HG02798 (cell line): Measurements from ENCODE around the gene PPP1R18.
"Not testable (repeated sequence)": the region's sequence is repeated elsewhere in the genome, so short reads cannot be mapped to it uniquely, and the experiment has no call there.

Source experiments
- ATAC-seq: cut with Tn5 transposase; IDR thresholded peaks from one replicate; pipeline ENCODE4 v1.9.1; 2021; ENCODE audit warnings: mild to moderate bottlenecking; ENCODE audit not compliant: unreplicated experiment, poor library complexity

PPP1R18 gene

DNA sequence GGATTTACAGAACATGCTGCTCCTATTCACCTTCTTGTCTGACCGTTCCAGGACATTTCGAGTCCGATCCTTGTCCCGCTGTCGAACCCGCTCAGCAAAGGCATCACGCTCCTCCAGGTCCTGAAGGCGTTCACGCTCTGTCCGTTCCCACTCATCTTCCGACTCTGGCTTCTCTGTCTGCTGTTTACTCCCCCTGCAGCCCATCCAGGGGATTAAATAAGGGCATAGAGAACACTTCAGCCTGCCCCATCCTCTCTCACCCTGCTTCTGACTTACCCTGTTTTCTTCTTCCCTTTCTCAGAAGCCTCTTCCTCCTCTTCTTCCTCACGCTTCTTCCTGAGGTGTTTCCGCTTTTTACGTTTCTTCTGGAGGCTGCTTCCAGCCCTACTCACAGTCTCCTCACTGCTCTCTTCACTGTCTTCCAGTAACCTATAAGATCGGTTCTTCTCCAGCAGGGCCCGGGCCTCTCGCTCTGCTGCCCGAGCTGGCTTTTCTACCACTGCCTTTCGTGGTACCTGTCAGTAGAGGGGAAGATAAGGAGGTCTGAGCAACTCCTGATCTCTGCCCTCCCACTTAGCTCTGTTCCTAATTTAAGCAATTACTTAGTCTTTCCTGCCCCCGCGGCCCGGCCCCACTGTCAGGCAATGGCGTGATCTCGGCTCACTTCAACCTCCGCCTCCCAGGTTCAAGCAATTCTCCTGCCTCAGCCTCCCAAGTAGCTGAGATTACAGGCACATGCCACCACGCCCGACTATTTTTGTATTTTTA, 15.5 kb downstream of the PPP1R18 start:
- no peak for ATAC-seq

DNA sequence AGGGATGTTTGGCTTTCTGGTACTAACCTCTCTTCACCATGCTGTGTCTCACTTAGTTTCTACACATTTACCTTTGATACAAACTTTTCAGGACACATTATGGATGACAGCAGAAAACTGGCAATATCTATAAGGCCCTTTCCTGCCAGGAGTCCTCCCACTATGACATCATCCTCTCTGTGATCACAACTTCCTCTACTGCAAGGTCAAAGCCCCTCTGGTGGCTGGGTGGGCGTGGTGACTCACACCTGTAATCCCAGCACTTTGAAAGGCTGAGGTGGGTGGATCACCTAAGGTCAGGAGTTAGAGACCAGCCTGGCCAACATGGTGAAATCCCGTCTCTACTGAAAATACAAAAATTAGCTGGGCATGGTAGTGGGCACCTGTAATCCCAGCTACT, 20.1 kb downstream of the PPP1R18 start:
- not testable (repeated sequence) for ATAC-seq

- ATAC-seq: no peak
Observed at GRCh38 chr6:30664994-30665767, 21.3 kb downstream of the PPP1R18 start.

DNA sequence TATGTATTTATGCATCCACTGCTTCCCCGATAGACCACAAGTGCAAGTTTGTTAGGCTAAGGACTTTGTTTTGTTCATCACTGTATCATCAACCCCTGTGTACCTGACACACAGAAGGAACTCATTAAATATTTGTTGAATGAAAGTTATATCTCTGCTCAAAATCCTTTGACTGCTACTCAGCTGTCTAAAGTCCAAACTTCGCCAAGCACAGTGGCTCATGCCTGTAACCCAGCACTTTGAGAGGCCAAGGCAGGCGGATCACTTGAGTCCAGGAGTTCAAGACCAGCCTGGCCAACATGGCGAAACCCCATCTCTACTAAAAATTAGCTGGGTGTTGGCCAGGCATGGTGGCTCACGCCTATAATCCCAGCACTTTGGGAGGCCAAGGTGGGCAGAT, 28.5 kb downstream of the PPP1R18 start:
- not testable (repeated sequence) for ATAC-seq

DNA sequence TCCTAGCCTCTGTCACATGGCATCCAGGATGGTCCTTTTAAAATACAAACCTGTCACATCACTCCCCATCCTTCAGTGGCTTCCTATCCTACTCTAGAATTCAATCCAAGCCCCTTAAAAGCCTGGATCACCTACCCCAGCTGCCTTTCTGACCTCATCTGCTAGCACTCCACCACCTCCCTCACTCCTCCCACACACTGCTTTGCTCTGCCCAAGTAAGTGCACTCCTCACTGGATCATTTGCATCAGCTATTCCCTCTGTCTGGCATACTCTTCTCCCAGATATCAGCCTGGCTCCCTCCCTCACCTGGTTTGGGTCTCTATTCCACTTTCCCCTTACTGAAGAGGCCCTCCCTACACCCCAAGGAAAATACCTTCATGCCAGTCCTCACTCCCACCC, 29.0 kb downstream of the PPP1R18 start:
- no peak for ATAC-seq

GRCh38 chr6:30656513-30656912, 29.9 kb downstream of the PPP1R18 start:
- no peak for ATAC-seq

DNA sequence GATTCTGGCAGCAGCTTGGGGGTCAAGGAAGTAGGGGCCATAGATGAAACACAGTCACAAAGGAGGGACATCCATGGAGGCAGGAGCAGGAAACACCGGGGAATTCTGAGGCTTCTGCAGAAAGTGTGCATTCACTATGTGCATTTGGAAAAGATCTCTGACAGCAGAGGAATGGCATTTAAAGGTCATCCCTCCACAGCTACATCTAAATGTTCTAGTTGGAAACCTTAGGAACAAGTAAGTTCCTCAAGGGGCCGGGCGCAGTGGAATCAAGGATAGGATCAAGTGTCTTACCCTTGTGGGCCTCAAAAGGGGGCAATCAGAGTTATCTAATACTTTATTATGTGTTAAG, 30.7 kb downstream of the PPP1R18 start:
- no peak for ATAC-seq

DNA sequence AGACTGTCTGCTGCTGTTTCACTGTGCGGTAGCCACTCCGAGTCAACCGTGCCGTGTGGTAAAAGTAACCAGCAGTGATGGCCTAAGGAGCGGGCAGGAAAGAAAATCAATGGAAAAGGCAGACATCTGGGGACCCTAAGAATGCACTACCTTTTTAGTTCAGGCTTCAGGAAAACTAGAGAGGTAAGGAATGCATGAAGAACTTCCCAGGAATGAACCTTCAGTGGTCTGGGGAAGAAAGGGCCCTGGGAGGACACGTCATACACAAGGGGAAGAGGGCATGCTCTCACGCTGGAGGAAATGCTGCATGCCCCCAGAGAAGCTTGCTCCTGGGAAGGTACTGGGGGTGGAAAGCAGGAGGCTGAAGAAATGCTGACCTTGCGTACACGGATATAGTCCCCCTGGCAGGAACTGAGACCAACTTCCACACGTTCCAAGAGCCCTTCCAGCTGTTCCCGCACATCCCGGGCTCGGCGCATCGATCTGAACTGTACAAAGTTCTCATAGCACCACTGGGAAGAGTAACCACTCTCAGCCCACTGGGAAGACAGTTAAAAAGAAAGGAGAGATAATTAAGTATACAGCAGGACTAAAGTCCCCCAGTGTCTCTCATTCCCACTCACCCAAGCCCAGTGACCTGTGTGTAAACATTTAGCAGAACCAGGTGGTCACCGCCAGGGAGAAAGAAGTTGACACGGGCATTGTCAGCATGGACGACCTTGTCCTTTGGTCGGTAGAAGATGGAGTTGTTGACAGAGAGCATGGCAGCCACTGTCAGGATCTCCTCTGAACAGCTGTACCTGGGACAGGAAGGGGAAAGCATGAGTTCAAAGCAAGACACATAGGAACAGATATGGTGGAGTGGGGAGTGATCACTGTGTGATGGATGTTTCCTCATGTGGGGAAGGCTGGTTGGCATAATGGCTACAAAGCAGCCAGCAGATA, 31.4 kb downstream of the PPP1R18 start:
- no peak for ATAC-seq

DNA sequence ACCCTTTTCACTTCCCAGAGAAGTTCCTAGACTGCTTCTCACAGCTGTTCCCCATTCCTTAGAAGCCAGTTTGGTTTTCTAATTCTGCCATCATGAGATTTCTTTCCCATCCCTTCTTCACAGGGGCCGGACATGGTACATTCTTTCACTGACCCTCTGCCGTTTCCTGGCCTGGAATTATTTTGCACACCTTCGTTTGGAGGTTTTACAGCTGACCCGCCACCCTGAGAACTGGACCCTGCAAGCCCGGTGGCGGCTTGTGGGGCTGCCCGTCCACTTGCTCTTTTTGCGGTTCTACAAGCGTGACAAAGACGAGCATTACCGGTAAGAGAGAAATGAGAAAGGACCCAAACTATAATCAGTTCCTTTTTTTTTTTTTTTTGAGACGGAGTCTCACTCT, 35.3 kb downstream of the PPP1R18 start:
- no peak for ATAC-seq

DNA sequence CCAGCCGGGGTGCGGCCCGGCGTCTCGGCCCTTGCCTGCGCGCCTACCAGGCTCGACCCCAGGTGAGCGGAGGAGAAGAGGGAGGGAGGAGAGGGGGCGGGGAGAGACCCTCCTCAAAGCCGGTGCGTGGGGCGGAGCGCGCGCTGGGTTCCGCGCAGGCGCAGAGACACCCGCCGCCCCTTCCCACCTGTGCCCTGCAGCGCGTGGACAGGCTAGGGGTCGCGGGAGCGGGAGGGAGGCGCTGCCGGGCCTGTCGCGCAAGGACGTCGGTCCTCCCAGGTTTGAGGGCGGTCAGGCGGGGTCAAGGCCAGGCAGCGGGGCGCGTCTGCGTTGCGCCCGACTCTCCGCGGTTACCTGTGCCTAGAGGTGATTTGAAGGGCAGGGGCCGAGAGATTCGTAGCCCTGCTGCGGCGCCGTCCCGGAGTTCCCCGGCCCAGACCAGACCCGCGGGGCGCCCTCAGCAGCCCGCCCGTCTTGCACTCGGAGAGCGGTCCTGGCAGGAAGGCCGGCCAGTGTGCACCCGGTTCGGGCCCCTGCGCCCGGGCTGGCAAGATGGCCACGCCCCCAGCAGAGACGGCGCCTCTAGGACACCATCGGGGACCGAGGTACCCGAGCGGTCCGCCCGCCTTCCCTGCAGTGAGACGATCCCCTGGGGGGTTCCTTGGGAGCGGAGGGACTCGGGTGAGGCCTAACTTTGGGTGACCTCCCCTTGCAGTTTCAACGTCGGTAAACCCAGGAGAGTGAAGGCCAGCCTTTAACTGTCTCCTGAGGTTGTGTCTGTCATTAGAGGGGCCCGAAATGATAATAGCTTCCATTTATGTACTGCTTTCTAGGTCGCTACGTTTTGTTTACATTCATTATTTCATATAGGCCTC, 39.0 kb downstream of the PPP1R18 start:
- peak; percentile 72 for ATAC-seq

- ATAC-seq: peak; percentile 65
Observed at GRCh38 chr6:30646450-30647241, 39.8 kb downstream of the PPP1R18 start, which contains the start of gene C6orf136. C6orf136 (plus strand) TSS chr6:30647133; CDS start chr6:30647232, 99 bp downstream.

DNA sequence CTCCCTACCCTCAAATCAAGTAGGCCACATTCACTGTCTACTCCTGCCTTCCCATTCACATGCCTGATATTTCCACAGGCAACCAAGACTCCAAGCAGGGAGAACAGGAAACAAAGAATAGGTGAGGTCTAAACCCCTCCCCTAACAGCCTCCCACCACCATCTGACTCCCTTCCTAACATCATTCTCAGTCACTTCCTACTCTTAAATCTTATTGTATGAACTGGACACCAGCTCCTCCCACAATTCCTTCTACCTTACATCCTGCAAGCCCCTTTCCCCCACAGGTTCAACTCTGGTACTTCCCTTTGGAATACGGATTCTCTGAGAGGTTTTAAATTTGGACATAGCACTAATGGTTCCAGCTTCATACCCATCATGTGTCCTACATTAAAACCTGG, 40.5 kb downstream of the PPP1R18 start:
- ATAC-seq: no peak

DNA sequence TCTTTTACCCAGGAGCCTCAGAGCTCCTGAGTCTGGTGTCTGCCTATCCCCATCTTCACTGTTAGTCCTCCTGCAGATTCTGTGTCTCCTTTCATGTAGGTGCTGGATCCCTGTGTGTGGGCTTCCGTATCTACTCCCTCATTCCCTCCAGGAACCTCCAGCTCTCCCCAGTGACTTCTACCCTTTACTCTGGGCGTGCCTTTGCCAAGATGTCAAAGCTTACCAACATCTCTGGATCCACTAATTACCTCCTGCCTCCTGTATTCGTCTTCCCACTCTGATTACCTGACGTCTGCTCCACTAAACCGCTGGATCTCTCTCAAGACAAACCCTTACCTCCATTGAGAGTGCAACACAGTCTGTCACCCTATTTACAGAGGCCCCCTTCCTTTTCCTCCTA, 41.7 kb downstream of the PPP1R18 start:
- ATAC-seq: no peak

DNA sequence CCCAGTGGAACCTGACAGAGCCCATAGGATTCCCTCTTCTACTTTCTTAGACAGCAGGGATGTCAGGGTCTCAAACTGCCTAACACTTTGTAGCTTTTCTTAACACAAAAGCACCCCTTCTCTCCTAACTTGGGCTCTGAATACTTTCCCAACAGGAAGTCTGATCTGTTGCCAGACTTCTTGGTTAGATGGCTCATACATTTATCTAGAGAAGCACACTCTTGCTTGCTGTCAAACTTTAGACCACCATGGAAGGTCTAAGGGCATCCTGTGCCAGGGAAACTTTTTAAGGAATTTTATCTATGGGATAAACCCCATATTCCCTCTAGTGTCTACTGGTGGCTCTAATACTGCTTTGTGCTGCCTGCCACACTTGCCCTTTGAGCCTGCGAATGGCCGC, 42.8 kb downstream of the PPP1R18 start:
- ATAC-seq: no peak

- no peak for ATAC-seq
Observed at GRCh38 chr6:30641048-30641447, 45.4 kb downstream of the PPP1R18 start.

DNA sequence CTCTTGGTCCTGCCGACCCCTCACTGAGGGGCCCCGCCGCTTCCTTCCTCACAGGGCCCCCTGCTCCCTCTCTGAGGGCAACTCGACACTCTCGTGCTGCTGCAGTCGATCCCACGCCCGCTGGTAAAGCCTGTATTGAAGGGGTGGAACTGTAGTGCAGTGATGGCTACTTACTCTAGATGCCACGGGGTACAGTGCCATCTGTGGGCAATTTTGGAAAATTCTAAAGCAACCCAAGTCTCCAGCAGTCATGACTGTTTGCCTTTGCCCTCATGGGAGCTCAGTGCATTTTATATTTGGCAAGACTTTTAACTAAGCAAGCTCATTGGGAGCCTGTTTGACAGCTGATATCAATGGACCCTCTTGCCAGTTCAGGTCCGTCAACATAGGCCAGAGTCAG, 46.0 kb downstream of the PPP1R18 start:
- no peak for ATAC-seq

DNA sequence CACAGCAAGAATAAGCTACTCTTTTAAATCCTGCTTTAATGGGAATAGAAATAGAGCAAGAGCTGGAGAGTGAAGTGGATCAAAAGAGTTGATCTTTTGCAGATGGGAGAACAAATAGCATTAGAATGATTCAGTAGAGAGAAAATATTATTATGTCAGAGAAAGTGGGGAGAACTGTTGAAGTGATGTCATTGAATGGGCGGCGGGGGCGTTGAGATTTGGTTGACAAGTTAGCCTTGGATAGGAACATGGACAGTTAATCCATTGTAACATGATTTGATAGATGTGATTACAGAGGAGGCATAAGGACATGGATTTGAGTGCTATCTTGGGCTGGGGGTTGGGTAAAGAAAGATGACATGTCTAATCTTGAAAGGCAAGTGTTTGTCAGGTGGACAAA, 50.6 kb downstream of the PPP1R18 start:
- ATAC-seq: no peak

DNA sequence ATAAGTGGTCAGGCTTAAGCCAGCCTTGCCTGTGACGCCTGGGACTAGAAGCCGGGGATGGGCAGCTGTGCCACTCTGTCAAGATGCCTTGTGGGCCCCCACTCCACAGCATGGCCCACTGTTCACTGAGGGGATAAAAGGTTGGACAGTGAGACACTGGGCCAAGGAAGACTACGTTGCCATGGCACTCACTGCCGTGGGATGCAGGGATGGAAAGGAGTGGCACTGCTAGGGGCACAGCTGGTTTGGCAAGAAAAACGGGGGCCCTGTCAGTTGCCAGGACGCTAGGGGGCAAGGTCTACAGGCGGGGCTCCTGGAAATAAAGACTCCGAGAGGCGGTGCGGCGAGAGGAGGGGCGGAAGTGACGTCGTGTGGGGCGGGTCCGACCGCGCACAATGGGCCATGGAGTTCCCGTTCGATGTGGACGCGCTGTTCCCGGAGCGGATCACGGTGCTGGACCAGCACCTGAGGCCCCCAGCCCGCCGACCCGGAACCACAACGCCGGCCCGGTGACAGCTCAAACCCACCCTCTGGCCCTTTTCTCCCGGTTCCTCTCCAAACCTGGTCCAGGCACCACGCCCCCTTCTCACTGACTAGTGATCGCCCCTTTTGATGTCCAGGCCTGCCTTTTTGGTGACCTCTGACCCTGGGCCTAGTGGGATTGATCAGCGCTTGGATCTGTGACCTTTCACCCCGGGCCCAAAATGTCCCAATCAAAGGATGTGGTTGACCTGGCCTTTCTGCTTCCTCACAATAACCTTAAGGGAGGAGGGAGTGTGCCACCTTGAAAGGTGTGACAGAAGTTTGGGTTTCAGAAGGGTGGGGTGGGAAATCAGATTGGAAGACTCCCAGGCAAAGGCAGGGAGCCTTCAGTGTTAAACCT, 59.7 kb downstream of the PPP1R18 start, which contains the start of gene ATAT1:
Gene ATAT1, plus strand, starts transcription at position 391 of the 883 bp plus-strand sequence.
- ATAC-seq: peak; percentile 93
